ENCODE results near the gene EYA3. TPM values are rescaled to one million over a fixed set of nuclear protein-coding genes. Genes with fewer than 3 reads are reported as not detected.
A peak's percentile ranks its signal among the peaks of the same experiment; 100 is the strongest.

EYA3 gene
- total and polyA plus RNA-seq, 11 donors = 5.8 to 23.3 (median 17.4) TPM

DNA sequence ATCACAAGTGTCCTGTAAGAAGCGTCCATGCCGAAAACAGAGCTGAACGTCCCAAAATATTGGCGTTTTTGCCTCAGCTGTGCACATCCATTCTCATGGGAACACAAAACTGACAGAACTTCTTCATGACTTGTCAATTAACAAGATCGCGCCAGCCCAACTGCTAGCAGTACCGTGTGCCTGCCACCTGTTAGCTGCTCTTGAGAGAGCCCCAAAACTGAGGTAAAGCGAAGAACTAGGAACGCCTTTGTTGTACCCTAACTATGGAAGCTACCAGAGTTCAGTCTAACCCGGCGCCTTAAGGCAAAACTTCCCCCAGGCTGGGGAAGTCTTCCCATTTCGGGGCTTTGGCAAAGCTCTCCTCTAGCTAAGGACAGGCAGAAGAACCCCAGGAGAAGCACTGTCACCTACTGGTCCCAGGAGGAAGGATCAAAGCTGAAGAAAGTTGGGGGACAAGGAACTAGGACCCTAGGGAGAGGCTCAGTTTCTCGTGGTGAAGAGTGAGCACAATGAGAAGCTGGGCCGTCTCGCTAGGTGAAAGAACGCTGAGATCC lies 719 bp downstream of the EYA3 start:
- WGBS, 4 donors = 4 to 7% (median 5%) methylated on average over 16 of the region's 16 CpGs
- no peaks in the 10 kb centered on the region for H3K9me3 ChIP-seq
- no peak for TF ChIP-seq POLR2A (IDR thresholded peaks at IDR 0.05)
- TF ChIP-seq, protein P1, sequence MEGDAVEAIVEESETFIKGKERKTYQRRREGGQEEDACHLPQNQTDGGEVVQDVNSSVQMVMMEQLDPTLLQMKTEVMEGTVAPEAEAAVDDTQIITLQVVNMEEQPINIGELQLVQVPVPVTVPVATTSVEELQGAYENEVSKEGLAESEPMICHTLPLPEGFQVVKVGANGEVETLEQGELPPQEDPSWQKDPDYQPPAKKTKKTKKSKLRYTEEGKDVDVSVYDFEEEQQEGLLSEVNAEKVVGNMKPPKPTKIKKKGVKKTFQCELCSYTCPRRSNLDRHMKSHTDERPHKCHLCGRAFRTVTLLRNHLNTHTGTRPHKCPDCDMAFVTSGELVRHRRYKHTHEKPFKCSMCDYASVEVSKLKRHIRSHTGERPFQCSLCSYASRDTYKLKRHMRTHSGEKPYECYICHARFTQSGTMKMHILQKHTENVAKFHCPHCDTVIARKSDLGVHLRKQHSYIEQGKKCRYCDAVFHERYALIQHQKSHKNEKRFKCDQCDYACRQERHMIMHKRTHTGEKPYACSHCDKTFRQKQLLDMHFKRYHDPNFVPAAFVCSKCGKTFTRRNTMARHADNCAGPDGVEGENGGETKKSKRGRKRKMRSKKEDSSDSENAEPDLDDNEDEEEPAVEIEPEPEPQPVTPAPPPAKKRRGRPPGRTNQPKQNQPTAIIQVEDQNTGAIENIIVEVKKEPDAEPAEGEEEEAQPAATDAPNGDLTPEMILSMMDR (IDR thresholded peaks at IDR 0.05) = peak in 1 of 12 donors; percentile 14
- H3K4me1 ChIP-seq = peaks cover 3 to 41% (median 18%) of the 10 kb centered on the region in 12 donors
- intact Hi-C loops (cut with DNase I) = no loop called here
- DNase-seq (no peak), ATAC-seq (peak in 3 of 4 donors; percentile 6 to 17 (median 7))
- H3K27ac ChIP-seq = peak overlapping the region in 11 of 12 donors; percentile 78 to 95 (median 87)
- peak overlapping the region; percentile 55 to 94 (median 88) for H3K4me3 ChIP-seq
- no peaks in the 10 kb centered on the region for H3K27me3 ChIP-seq
- no peaks in the 10 kb centered on the region for H3K36me3 ChIP-seq

DNA sequence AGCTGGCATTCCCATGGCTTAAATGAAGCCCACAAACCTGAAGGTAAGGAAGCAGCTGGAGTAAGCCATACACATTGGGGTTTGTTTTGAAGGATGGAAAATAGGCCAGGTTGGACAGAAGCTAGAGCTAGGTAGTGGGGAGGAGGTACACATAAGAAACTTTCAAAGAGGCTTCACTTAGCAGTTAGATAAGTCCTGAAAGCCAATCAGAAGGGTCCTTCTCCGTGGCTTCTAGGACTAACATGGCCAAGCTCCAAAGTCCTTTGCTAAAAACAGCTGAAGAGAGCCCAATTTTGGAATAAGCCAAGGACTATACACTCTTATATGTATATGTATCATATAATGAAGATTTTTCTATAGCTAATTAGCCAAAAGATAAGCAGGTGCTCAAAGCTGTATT lies 1.8 kb downstream of the EYA3 start:
- peaks cover 3 to 40% (median 18%) of the 10 kb centered on the region in 12 donors for H3K4me1 ChIP-seq

DNA sequence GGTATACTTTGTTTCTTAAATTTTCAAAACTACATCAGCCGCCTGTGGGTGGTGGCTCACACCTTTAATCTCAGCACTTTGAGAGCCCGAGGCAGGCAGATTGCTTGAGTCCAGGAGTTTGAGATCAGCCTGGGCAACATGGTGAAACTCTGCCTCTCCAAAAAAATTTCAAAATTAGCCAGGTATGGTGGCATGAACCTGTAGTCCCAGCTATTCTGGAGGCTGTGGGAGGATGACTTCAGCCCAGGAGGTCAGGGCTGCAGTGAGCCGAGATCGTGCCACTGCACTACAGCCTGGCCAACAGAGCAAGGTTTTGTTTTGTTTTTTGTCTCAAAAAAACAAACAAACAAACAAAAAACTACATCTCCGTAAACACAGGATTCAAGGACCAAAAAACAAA lies 3.3 kb downstream of the EYA3 start:
- Histone ChIP-seq H3K4me1 (peaks cover 3 to 39% (median 18%) of the 10 kb centered on the region in 12 donors), H3K4me3 (no peak overlapping the region), H3K9me3 (no peaks in the 10 kb centered on the region), H3K27ac (no peak overlapping the region), H3K36me3 (peaks cover 0 to 5% (median 4%) of the 10 kb centered on the region in 9 donors), H3K27me3 (no peaks in the 10 kb centered on the region)
- DNase-seq (no peak), ATAC-seq (no peak)
- TF ChIP-seq, protein P1 (IDR thresholded peaks at IDR 0.05) = no peak
- 66 to 80% (median 73%) methylated on average over 5 of the region's 5 CpGs for WGBS, 4 donors
- intact Hi-C loops (cut with DNase I) = no loop called here

More for the DNA sequence above, 1.8 kb downstream of the EYA3 start:
- Histone ChIP-seq H3K36me3 (no peaks in the 10 kb centered on the region), H3K27ac (peak overlapping the region in 1 of 12 donors; percentile 7), H3K27me3 (no peaks in the 10 kb centered on the region), H3K4me3 (peak overlapping the region in 1 of 12 donors; percentile 74), H3K9me3 (no peaks in the 10 kb centered on the region)
- DNase-seq (no peak), ATAC-seq (no peak)
- WGBS, 4 donors = 36 to 58% (median 47%) methylated on average over 1 of the region's 1 CpG
- TF ChIP-seq, protein P1 (IDR thresholded peaks at IDR 0.05) = no peak
- TF ChIP-seq POLR2A (IDR thresholded peaks at IDR 0.05) = no peak
- intact Hi-C loops (cut with DNase I) = no loop called here

GRCh38 chr1:28083876-28084275 lies 4.5 kb downstream of the EYA3 start:
- H3K4me3 ChIP-seq = no peak overlapping the region
- no peak overlapping the region for H3K27ac ChIP-seq
- DNase-seq (no peak), ATAC-seq (no peak)
- no peaks in the 10 kb centered on the region for H3K9me3 ChIP-seq
- 49 to 65% (median 57%) methylated on average over 1 of the region's 1 CpG for WGBS, 4 donors
- TF ChIP-seq, protein P1 (IDR thresholded peaks at IDR 0.05) = no peak
- TF ChIP-seq POLR2A (IDR thresholded peaks at IDR 0.05) = no peak
- H3K36me3 ChIP-seq = peaks cover 0 to 15% (median 11%) of the 10 kb centered on the region in 9 donors
- H3K4me1 ChIP-seq = peaks cover 3 to 41% (median 21%) of the 10 kb centered on the region in 12 donors
- intact Hi-C loops (cut with DNase I) = no loop called here
- no peaks in the 10 kb centered on the region for H3K27me3 ChIP-seq
